WTC11 (cell line): ENCODE results near the gene AQP10. TPM values are rescaled to one million over a fixed set of nuclear protein-coding genes. Genes with fewer than 3 reads are reported as not detected.
A peak's percentile ranks its signal among the peaks of the same experiment; 100 is the strongest.

ENCODE experiments used
- ATAC-seq: fragments of 200-7000 bp; cut with Tn5 transposase; 2 replicates; pipeline ENCODE4 v1.10.0; 2021; ENCODE audit warnings: mild to moderate bottlenecking, moderate library complexity
- CTCF ChIA-PET: fragments of 300-600 bp; sonication (Branson Sonifier 250); formaldehyde crosslinking; loops from one replicate; lab custom pipeline; 2021; ENCODE audit warnings: antibody characterized with exemption; lab: Charles Lee
- POLR2A ChIA-PET: fragments of 350-600 bp; sonication (Branson Sonifier 250); formaldehyde crosslinking; loops from one replicate; lab custom pipeline; 2021; ENCODE audit warnings: antibody characterized with exemption; lab: Charles Lee
- DNase-seq: peaks from one replicate; pipeline ENCODE4 v3.0.0; 2021; ENCODE audit warnings: low spot score
- H3K27ac Mint-ChIP-seq: 2 replicates; pipeline ENCODE4 v1.8.0; 2021; ENCODE audit warnings: mixed read lengths
- H3K27me3 Mint-ChIP-seq: 2 replicates; pipeline ENCODE4 v1.8.0; 2021; ENCODE audit warnings: low read depth, mild to moderate bottlenecking, moderate library complexity, mixed read lengths
- H3K36me3 Mint-ChIP-seq: 2 replicates; pipeline ENCODE4 v1.8.0; 2021; ENCODE audit warnings: mixed read lengths
- H3K4me1 Mint-ChIP-seq: 2 replicates; pipeline ENCODE4 v1.8.0; 2022; ENCODE audit warnings: mixed read lengths
- H3K4me3 Mint-ChIP-seq: 2 replicates; pipeline ENCODE4 v1.8.0; 2021; ENCODE audit warnings: mild to moderate bottlenecking, moderate library complexity, mixed read lengths
- H3K9me3 Mint-ChIP-seq: 2 replicates; pipeline ENCODE4 v1.8.0; 2021; ENCODE audit warnings: mixed read lengths
- ATF1 ChIP-seq: sonication (generic); formaldehyde crosslinking; IDR thresholded peaks from 2 replicates; pipeline ENCODE4 v1.8.1; 2023; ENCODE audit warnings: mild to moderate bottlenecking, moderate library complexity, missing genetic modification reagents
- ATF6 ChIP-seq: sonication (generic); formaldehyde crosslinking; IDR thresholded peaks from 2 replicates; pipeline ENCODE4 v1.8.1; 2023; ENCODE audit warnings: mild to moderate bottlenecking, missing genetic modification reagents
- E2F1 ChIP-seq: sonication (generic); formaldehyde crosslinking; IDR thresholded peaks from 2 replicates; pipeline ENCODE4 v1.8.0; 2022; ENCODE audit warnings: mild to moderate bottlenecking, missing genetic modification reagents
- NFATC4 ChIP-seq: fragments of 250-450 bp; sonication (Bioruptor Pico); IDR thresholded peaks from 2 replicates; pipeline ENCODE4 v1.9.0; 2021; ENCODE audit warnings: mild to moderate bottlenecking
- RELA ChIP-seq: sonication (generic); formaldehyde crosslinking; IDR thresholded peaks from 2 replicates; pipeline ENCODE4 v1.8.1; 2022; ENCODE audit warnings: missing genetic modification reagents, mild to moderate bottlenecking, borderline replicate concordance
- TCF7 ChIP-seq: sonication (generic); formaldehyde crosslinking; IDR thresholded peaks from 2 replicates; pipeline ENCODE4 v1.8.0; 2022; ENCODE audit warnings: mild to moderate bottlenecking, low read depth, missing genetic modification reagents, moderate library complexity
- TEAD1 ChIP-seq: sonication (generic); formaldehyde crosslinking; IDR thresholded peaks from 2 replicates; pipeline ENCODE4 v1.8.0; 2022; ENCODE audit warnings: mild to moderate bottlenecking, missing genetic modification reagents
- ZNF219 ChIP-seq: sonication (generic); formaldehyde crosslinking; IDR thresholded peaks from 2 replicates; pipeline ENCODE4 v1.8.0; 2023; ENCODE audit warnings: missing genetic modification reagents, mild to moderate bottlenecking, borderline replicate concordance
- ZNF263 ChIP-seq: sonication (generic); formaldehyde crosslinking; IDR thresholded peaks from 2 replicates; pipeline ENCODE4 v1.8.1; 2022; ENCODE audit warnings: low read depth, mild to moderate bottlenecking, moderate library complexity, missing genetic modification reagents
- total RNA-seq: library from RNA; stranded (reverse); gene quantifications from 3 replicates; pipeline ENCODE4 v1.2.3, GENCODE V29; 2021
- TF ChIP-seq, protein P1 (sequence below): fragments of 250-450 bp; sonication (Bioruptor Pico); IDR thresholded peaks from 2 replicates; pipeline ENCODE4 v1.9.0; 2021; ENCODE audit warnings: mild to moderate bottlenecking
- TF ChIP-seq, protein P2 (sequence below): sonication (generic); formaldehyde crosslinking; IDR thresholded peaks from 2 replicates; pipeline ENCODE4 v1.8.1; 2022; ENCODE audit warnings: low read depth, mild to moderate bottlenecking, moderate library complexity, missing genetic modification reagents, borderline replicate concordance

Gene AQP10
- total RNA-seq, 1 experiment from 2014 or later = not detected

DNA sequence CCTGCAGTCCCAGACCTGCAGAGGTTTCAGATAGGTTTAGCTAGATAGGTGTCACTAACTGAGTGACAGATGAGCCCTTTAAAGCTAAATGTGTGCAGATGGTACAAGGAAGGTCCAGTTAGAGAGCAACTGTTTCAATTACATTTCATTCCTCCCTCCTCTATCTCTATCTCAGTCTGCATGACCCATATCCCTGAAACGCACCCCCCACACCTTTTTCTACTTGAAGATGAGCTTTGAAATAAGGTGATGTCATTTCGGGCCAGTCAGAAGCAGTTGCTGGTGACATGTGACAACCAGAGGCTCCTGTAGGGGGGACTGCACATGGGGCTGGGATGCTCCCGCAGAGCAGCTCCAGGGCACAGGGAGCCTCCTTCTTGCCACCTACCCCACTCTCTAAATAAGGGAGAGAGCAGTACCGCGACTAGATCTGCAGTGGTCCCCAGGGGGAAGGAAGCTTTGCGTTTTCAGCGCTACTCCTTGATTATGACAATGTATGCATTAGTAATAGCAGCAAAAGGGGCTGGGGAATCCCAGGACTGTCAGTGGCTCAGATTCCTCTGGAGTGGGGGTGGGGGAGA, 8.7 kb downstream of the AQP10 start:
- Mint-ChIP-seq H3K4me1 (peaks cover 33% of the 10 kb centered on the region), H3K27me3 (no peaks in the 10 kb centered on the region), H3K27ac (no peak overlapping the region), H3K4me3 (peak overlapping the region; percentile 71), H3K9me3 (no peaks in the 10 kb centered on the region), H3K36me3 (peaks cover 32% of the 10 kb centered on the region)
- ATAC-seq (no peak), DNase-seq (no peak)
- ChIA-PET CTCF (interaction anchor here (0.6 to 2.1 kb wide), 9 partner anchors 10 to 951 kb away, joined by 3 to 6 read pairs (median 3); no protein-coding TSS in a partner anchor), POLR2A (interaction anchor here (0.5 to 1.5 kb wide), 2 partner anchors 24 to 1270 kb away, joined by 3 read pairs; no protein-coding TSS in a partner anchor)
- TF ChIP-seq, protein P1, sequence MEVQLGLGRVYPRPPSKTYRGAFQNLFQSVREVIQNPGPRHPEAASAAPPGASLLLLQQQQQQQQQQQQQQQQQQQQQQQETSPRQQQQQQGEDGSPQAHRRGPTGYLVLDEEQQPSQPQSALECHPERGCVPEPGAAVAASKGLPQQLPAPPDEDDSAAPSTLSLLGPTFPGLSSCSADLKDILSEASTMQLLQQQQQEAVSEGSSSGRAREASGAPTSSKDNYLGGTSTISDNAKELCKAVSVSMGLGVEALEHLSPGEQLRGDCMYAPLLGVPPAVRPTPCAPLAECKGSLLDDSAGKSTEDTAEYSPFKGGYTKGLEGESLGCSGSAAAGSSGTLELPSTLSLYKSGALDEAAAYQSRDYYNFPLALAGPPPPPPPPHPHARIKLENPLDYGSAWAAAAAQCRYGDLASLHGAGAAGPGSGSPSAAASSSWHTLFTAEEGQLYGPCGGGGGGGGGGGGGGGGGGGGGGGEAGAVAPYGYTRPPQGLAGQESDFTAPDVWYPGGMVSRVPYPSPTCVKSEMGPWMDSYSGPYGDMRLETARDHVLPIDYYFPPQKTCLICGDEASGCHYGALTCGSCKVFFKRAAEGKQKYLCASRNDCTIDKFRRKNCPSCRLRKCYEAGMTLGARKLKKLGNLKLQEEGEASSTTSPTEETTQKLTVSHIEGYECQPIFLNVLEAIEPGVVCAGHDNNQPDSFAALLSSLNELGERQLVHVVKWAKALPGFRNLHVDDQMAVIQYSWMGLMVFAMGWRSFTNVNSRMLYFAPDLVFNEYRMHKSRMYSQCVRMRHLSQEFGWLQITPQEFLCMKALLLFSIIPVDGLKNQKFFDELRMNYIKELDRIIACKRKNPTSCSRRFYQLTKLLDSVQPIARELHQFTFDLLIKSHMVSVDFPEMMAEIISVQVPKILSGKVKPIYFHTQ = no peak
- TF ChIP-seq E2F1 (CRISPR knock-in tag) = no peak
- no peak for TF ChIP-seq TCF7 (CRISPR knock-in tag)

DNA sequence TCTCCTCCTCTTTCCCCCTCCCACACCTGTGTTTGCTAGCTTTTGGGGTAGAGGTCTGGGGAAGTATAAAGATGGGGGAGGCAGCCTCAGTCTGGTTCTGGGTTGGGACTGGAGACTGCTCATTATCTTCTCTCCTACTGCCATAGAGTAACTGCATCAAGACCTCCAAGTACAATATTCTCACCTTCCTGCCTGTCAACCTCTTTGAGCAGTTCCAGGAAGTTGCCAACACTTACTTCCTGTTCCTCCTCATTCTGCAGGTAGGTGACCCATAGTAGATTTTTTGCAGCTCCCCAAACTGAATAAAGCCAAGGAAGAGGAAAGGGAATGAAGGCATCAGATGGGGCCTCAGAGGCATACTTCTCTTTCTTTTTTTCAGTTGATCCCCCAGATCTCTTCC, 9.8 kb downstream of the AQP10 start:
- DNase-seq (no peak), ATAC-seq (no peak)
- peaks cover 33% of the 10 kb centered on the region for H3K4me1 Mint-ChIP-seq
- H3K36me3 Mint-ChIP-seq = peaks cover 41% of the 10 kb centered on the region
- CTCF ChIA-PET = no interaction called here
- POLR2A ChIA-PET = no interaction called here
- H3K9me3 Mint-ChIP-seq = no peaks in the 10 kb centered on the region
- TF ChIP-seq ATF6 (CRISPR knock-in tag) = no peak
- TF ChIP-seq ATF1 (CRISPR knock-in tag) = no peak
- TF ChIP-seq, protein P1 = no peak
- TF ChIP-seq, protein P2, sequence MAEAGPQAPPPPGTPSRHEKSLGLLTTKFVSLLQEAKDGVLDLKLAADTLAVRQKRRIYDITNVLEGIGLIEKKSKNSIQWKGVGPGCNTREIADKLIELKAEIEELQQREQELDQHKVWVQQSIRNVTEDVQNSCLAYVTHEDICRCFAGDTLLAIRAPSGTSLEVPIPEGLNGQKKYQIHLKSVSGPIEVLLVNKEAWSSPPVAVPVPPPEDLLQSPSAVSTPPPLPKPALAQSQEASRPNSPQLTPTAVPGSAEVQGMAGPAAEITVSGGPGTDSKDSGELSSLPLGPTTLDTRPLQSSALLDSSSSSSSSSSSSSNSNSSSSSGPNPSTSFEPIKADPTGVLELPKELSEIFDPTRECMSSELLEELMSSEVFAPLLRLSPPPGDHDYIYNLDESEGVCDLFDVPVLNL (CRISPR knock-in tag) = no peak
- no peak for TF ChIP-seq TEAD1 (CRISPR knock-in tag)
- no peak for TF ChIP-seq RELA (CRISPR knock-in tag)
- no peak for TF ChIP-seq NFATC4
- TF ChIP-seq ZNF263 = no peak
- TF ChIP-seq ZNF219 (CRISPR knock-in tag) = no peak
- TF ChIP-seq, all 79 proteins: peak for 0
- no peaks in the 10 kb centered on the region for H3K27me3 Mint-ChIP-seq
- no peak overlapping the region for H3K4me3 Mint-ChIP-seq
- H3K27ac Mint-ChIP-seq = no peak overlapping the region
